SIG-M5 treated with dmso at 0.1 percent for 504 hours (cell line): Measurements from ENCODE around the gene GLI1.
"Not testable (repeated sequence)": the region's sequence is repeated elsewhere in the genome, so short reads cannot be mapped to it uniquely, and the experiment has no call there.

Experiments
- DNase-seq: peaks from one replicate; lab custom pipeline; 2025; ENCODE audit not compliant: unreplicated experiment; lab: John Stamatoyannopoulos, UW

The GLI1 gene

DNA sequence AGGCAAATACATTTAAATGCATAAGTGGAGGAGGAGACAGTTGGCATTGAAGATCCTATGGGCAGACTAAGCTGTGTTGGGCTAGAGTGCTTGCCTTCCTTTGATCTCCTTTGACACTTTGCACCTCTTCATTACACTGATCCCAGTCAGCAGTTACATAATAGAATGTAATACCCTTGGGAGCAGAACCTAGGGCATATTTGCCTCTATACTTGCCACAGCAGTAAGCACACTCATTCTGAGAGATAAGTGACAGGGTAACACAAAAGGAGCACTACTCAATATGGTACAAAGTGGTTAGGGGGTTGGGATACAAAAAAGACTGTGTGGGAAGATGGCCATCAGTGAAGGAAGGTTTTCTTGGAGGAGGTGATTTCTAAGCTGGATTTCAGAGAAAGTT lies 37.2 kb downstream of the GLI1 start:
- DNase-seq: no peak

DNA sequence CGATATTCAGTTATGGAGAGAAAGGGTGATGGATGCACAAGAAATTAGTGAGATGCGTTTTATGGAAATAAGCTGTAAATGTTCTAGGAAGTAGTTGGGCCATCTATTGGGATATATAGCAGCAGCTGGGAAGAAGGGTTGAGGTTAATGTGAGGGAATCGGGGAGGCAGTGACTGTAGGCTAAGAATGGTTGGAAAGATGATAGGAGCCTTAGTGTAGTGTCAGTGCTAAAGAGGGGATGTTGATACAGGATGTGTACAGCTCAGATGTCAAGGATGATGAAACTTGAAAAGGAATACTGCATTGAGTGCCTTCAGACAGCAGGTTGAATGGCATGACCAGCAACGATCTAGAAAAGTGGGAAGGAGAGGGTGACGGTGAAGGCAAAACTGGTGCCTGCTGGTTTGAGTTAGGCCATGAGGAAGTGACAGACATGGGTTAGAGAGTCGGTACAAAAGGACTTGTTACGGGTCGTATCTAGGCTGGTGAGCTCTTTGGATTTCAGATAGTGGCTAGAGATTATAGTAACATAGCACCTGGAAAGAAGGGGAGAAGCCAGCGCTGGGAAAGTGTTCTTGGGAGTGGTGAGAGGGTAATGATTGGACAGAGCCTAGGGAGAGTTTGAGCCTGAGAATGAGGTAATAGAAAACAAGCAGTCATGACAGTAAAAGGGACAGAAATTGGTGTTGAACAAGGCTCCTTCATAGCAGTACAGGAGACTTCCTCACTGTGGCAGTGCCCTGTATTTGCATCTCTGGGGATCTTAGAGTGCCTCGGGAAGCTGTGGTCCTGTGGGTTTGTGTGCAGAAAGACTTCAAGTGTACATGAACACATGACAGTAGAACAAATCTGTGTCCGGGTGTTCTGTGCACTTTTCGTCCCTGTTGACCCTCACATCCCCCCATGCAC lies 37.9 kb downstream of the GLI1 start:
- no peak for DNase-seq

DNA sequence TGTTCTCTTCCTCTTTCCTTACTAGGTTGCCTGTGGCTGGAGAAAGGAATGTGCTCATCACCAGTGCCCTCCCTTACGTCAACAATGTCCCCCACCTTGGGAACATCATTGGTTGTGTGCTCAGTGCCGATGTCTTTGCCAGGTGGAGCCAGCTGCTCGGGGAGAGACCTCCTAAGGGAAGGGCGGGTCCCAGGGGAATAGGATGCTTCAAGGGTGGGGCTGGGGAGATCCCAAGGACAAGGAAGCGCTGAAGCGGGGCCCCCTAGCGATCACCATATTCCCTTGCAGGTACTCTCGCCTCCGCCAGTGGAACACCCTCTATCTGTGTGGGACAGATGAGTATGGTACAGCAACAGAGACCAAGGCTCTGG lies 38.5 kb downstream of the GLI1 start:
- DNase-seq: no peak

DNA sequence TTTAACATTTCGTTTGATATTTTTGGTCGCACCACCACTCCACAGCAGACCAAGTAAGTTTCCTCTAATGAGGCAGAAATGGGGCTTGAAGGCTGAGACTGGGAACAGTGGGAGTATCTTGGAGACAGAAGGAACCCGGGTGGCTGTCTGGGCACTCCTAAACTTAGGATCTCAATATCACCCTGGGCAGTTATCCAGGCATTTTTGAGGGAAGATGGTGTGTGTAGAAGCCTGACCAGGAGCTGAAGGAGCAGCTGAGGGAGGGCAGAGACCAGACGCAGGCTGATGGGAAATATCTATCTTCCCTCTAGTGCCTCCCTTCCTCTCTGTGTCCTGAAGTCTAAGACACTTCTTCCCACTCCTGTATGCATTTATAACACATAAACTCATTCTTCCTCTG lies 39.0 kb downstream of the GLI1 start:
- no peak for DNase-seq

- DNase-seq: no peak
Observed at GRCh38 chr12:57500213-57500612, 40.6 kb downstream of the GLI1 start.

DNA sequence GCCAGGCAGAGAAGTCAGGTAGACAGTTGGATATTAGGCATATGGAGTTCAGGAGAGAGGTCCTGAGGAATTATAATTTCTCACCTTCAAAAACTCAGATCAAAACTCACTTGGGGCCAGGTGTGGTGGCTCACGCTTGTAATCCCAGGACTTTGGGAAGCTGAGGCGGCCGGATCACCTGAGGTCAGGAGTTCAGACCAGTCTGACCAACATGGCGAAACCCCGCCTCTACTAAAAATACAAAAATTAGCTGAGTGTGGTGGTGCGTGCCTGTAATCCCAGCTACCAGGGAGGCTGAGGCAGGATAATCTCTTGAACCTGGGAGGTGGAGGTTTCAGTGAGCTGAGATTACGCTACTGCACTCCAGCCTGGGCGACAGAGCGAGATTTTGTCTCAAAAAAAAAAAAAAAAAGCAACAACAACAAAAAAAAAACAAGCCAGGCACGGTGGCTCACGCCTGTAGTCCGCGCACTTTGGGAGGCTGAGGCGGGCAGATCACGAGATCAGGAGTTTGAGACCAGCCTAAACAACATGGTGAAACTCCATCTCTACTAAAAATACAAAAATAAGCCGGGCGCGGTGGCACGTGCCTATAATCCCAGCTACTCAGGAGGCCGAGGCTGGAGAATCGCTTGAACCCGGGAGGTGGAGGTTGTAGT lies 42.9 kb downstream of the GLI1 start:
- not testable (repeated sequence) for DNase-seq

DNA sequence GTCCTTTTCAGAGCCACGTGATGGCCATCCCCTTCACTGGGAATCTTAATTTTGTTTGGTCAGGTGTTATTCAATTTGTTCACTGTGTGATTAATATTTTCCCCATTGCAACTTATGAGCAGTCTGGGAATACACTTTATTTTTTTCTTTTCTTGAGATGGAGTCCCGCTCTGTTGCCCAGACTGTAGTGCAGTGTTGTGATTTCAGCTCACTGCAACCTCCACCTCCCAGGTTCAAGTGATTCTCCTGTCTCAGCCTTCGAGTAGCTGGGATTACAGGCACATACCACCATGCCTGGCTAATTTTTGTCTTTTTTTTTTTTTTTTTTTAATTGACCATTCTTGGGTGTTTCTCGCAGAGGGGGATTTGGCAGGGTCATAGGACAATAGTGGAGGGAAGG lies 47.0 kb downstream of the GLI1 start:
- not testable (repeated sequence) for DNase-seq

DNA sequence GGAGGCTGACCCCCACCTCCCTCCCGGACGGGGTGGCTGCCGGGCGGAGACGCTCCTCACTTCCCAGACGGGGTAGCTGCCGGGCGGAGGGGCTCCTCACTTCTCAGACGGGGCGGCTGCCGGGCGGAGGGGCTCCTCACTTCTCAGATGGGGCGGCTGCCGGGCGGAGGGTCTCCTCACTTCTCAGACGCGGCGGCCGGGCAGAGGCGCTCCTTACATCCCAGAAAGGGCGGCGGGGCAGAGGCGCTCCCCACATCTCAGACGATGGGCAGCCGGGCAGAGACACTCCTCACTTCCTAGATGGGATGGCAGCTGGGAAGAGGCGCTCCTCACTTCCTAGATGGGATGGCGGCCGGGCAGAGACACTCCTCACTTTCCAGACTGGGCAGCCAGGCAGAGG lies 48.2 kb downstream of the GLI1 start:
- DNase-seq: not testable (repeated sequence)

- DNase-seq: no peak
Observed at GRCh38 chr12:57511161-57511560, 51.6 kb downstream of the GLI1 start.

- no peak for DNase-seq
Observed at GRCh38 chr12:57511588-57512325, 52.2 kb downstream of the GLI1 start.

DNA sequence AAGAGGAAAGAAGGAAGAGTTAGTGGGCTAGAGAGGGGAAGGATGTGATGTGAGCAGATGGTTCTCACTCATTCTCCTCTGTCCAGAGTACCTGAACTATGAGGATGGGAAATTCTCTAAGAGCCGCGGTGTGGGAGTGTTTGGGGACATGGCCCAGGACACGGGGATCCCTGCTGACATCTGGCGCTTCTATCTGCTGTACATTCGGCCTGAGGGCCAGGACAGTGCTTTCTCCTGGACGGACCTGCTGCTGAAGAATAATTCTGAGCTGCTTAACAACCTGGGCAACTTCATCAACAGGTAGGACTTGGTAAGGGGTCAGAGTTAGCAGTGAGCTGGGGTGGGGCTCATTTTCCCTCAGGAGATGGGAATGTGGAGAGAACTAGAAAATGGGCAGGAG lies 53.1 kb downstream of the GLI1 start:
- DNase-seq: no peak

- no peak for DNase-seq
Observed at GRCh38 chr12:57513266-57513665, 53.7 kb downstream of the GLI1 start.

DNA sequence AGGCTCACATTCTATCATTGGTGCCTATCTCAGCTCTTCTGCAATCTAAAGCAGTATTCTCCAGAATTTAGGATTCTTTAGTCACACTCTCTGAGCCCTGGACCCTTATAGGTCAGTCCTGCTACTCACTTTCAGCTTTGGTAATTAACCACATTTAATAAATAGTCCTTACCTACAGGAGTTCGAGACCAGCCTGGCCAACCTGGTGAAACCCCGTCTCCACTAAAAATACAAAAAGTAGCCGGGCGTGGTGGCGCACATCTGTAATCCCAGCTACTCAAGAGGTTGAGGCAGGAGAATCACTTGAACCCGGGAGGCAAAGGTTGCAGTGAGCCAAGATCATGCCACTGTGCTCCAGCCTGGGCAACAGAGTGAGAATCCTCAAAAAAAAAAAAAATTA lies 54.1 kb downstream of the GLI1 start:
- DNase-seq: not testable (repeated sequence)

- DNase-seq: not testable (repeated sequence)
Observed at GRCh38 chr12:57514246-57514645, 54.7 kb downstream of the GLI1 start.

DNA sequence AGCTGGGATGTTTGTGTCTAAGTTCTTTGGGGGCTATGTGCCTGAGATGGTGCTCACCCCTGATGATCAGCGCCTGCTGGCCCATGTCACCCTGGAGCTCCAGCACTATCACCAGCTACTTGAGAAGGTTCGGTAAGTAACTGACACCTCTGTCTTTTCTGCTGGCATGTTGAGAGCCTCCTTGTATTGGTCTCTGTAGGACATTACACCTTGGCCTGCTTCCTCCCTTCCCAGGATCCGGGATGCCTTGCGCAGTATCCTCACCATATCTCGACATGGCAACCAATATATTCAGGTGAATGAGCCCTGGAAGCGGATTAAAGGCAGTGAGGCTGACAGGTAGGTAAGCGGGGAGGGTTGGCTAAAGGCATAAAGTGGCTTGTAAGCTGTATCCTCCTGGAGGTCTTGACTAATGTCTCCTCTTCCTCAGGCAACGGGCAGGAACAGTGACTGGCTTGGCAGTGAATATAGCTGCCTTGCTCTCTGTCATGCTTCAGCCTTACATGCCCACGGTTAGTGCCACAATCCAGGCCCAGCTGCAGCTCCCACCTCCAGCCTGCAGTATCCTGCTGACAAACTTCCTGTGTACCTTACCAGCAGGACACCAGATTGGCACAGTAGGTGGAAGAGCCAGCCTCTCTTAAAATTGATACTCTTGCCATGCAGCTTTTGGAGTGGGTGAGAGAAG lies 55.3 kb downstream of the GLI1 start:
- DNase-seq: no peak

- no peak for DNase-seq
Observed at GRCh38 chr12:57515408-57515933, 55.9 kb downstream of the GLI1 start.

DNA sequence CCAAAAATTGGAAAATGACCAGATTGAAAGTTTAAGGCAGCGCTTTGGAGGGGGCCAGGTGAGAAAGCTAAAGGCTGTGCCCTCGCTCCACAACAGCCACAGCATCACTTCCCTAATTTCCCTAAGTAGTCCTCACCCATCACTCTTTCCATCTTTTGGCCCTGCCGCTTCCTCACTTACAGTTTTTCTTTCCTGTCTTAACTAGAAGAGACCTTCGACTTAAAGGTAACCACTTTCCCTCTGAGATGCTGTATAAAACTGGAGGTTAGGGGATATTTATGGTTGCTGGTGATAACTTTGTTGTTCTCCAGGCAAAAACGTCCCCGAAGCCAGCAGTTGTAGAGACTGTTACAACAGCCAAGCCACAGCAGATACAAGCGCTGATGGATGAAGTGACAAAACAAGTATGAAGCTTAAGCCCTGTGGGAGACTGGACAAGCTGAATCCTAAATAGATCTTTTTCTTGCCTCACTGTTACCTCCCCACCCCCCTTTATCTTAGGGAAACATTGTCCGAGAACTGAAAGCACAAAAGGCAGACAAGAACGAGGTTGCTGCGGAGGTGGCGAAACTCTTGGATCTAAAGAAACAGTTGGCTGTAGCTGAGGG lies 56.5 kb downstream of the GLI1 start:
- no peak for DNase-seq

DNA sequence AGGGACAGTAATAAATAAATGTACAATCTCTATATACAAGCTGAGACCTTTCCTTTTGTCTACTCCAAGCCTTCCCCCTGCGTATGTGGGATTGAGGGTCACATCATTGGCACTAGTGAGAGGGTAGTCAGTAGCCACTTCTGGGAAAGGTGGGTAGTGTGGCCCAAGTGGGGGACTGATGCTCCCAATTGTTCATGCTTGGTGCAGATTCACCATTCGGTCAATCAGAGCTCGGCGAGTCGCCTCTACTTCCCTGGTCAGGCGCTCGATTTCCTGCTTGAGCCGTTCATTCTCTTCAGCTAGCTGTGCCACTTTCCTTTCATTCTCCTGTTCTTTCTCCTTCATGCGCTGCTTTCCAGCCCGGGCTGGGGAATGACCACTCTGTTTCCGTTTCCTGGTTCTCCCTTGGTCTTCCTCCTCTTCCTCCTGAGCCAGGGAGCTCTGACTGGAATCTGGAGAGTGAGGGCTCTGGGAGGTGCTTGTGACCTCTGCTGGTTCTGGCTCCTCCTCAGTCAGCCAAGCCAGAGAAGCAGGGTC lies 57.1 kb downstream of the GLI1 start:
- DNase-seq: no peak

DNA sequence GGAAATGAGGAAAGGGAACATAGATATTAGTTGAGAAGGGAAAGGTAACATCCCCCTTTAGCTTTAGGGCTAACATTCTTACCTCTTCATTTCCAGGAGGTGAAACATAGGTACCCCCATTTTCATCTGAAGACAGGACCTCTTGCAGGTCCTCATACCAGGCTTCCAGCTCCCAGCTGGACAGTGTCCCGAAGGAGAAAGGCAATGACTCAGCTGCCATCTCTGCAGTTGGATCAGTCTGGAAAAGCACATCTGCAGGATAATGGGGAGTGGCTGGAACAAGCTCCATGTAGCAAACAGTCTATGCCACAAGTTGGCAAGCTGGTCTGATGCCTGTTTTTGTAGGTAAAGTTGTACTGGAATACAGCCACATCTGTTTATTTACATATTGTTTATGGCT lies 57.6 kb downstream of the GLI1 start:
- DNase-seq: no peak

DNA sequence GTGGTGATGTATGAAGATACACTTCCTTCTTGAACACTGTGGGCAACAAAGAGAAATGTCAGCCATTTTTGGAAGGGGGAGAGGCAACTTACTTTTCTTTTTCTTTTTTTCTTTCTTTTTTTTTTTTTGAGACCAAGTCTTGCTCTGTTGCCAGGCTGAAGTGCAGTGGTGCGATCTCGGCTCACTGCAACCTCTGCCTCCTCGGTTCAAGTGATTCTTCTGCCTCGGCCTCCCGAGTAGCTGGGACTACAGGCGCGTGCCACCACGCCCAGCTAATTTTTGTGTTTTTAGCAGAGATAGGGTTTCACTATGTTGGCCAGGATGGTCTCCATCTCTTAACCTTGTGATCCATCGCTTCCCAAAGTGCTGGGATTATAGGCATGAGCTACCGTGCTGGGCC lies 58.1 kb downstream of the GLI1 start:
- not testable (repeated sequence) for DNase-seq
